Stimulated activated CD4-positive, alpha-beta T cell treated with anti-CD3 and anti-CD28 coated beads, Interleukin-1b, Interleukin-23, amount 100 ng/mL, for 48 hours (primary cell): ENCODE results near the gene PRKCA.
A peak's percentile ranks its signal among the peaks of the same experiment; 100 is the strongest.
"Not testable (repeated sequence)": the region's sequence is repeated elsewhere in the genome, so short reads cannot be mapped to it uniquely, and the experiment has no call there.

Source experiments
- DNase-seq: peaks from one replicate; pipeline ENCODE4 v3.0.0-alpha.2; 2020

The PRKCA gene

GRCh38 chr17:66292353-66292752, 10.1 kb upstream of the PRKCA start:
- DNase-seq: no peak

GRCh38 chr17:66296289-66296725, 6.1 kb upstream of the PRKCA start:
- DNase-seq: no peak

GRCh38 chr17:66297443-66297842, 5.0 kb upstream of the PRKCA start:
- DNase-seq: not testable (repeated sequence)

GRCh38 chr17:66299711-66300110, 2.7 kb upstream of the PRKCA start:
- no peak for DNase-seq

GRCh38 chr17:66300956-66301355, 1.5 kb upstream of the PRKCA start:
- DNase-seq: no peak

- no peak for DNase-seq
Observed at GRCh38 chr17:66301367-66301863, 998 bp upstream of the PRKCA start.

- DNase-seq: peak; percentile 45
Observed at GRCh38 chr17:66302761-66303626, 581 bp downstream of the PRKCA start.

- peak; percentile 40 for DNase-seq
Observed at GRCh38 chr17:66304304-66305174, 2.1 kb downstream of the PRKCA start.

GRCh38 chr17:66306446-66306845, 4.0 kb downstream of the PRKCA start:
- no peak for DNase-seq

- DNase-seq: no peak
Observed at GRCh38 chr17:66307257-66307656, 4.8 kb downstream of the PRKCA start.

- no peak for DNase-seq
Observed at GRCh38 chr17:66308856-66309255, 6.4 kb downstream of the PRKCA start.

- no peak for DNase-seq
Observed at GRCh38 chr17:66309793-66310192, 7.4 kb downstream of the PRKCA start.

- DNase-seq: peak; percentile 70
Observed at GRCh38 chr17:66310528-66311148, 8.2 kb downstream of the PRKCA start.

- DNase-seq: no peak
Observed at GRCh38 chr17:66312912-66313311, 10.5 kb downstream of the PRKCA start.

- no peak for DNase-seq
Observed at GRCh38 chr17:66313325-66313724, 10.9 kb downstream of the PRKCA start.

- DNase-seq: peak; percentile 60
Observed at GRCh38 chr17:66313995-66314659, 11.7 kb downstream of the PRKCA start.

- DNase-seq: no peak
Observed at GRCh38 chr17:66317629-66318028, 15.2 kb downstream of the PRKCA start.

GRCh38 chr17:66319226-66319625, 16.8 kb downstream of the PRKCA start:
- no peak for DNase-seq

- no peak for DNase-seq
Observed at GRCh38 chr17:66322764-66323163, 20.4 kb downstream of the PRKCA start.

GRCh38 chr17:66324381-66325004, 22.1 kb downstream of the PRKCA start:
- not testable (repeated sequence) for DNase-seq

GRCh38 chr17:66326476-66327047, 24.1 kb downstream of the PRKCA start:
- DNase-seq: no peak

GRCh38 chr17:66330646-66331037, 28.2 kb downstream of the PRKCA start:
- no peak for DNase-seq
